Uterus (tissue), 4 donors: ENCODE measurements around the gene SH3BGRL2. TPM values are rescaled to one million over a fixed set of nuclear protein-coding genes. Genes with fewer than 3 reads are reported as not detected.

Experiments
- DNase-seq, 2 donors: peaks; one replicate each; pipeline ENCODE4 v3.0.0-alpha.2; 2019 to 2020
- H3K27ac ChIP-seq, 2 donors: fragments of 200-600 bp; sonication (generic); 1 replicate in 1 of 2; 2 replicates in 1 of 2; pipeline ENCODE4 v1.5.1; 2016 to 2018
- H3K27me3 ChIP-seq, 2 donors: fragments of 200-600 bp; sonication (generic); one replicate each; pipeline ENCODE4 v1.5.1; 2018 to 2019; ENCODE audit warnings: control low read depth in 1 of 2
- H3K36me3 ChIP-seq, 2 donors: fragments of 200-600 bp; sonication (generic); one replicate each; pipeline ENCODE4 v1.5.1; 2019; ENCODE audit warnings: control low read depth in 1 of 2
- H3K4me1 ChIP-seq, 2 donors: fragments of 200-600 bp; sonication (generic); one replicate each; pipeline ENCODE4 v1.5.1; 2018 to 2019; ENCODE audit warnings: control low read depth in 1 of 2
- H3K4me3 ChIP-seq, 2 donors: fragments of 200-600 bp; sonication (generic); 1 replicate in 1 of 2; 2 replicates in 1 of 2; pipeline ENCODE4 v1.5.1; 2018 to 2019; ENCODE audit warnings: mild to moderate bottlenecking in 1 of 2
- H3K9me3 ChIP-seq, 2 donors: fragments of 200-600 bp; sonication (generic); one replicate each; pipeline ENCODE4 v1.5.1; 2019; ENCODE audit warnings: control low read depth in 1 of 2
- CTCF ChIP-seq, 4 experiments: fragments of 200-600 bp in 2 of 4; fragments of 450-650 bp in 2 of 4; sonication (generic) in 2 of 4; IDR thresholded peaks; one replicate each; pipeline ENCODE4 v1.5.1; 2016 to 2019; ENCODE audit warnings: antibody characterized with exemption in 4 of 4, mild to moderate bottlenecking in 2 of 4, moderate library complexity in 1 of 4
- POLR2A ChIP-seq, 2 donors: fragments of 450-650 bp; IDR thresholded peaks; one replicate each; pipeline ENCODE4 v1.6.1; 2016; ENCODE audit warnings: antibody characterized with exemption in 2 of 2, mild to moderate bottlenecking in 1 of 2, moderate library complexity in 1 of 2
- intact Hi-C: fragments of 100-400 bp; cut with DNase I; formaldehyde crosslinking; loops from one replicate; pipeline ENCODE4 v1.15.1; 2023; ENCODE audit warnings: low total_unique reads
- total RNA-seq, 4 donors: library from RNA; depleted of rRNA in 3 of 4; stranded (reverse); fragments of >200 nt in 3 of 4; gene quantifications; one replicate each; pipeline versions ENCODE4 v1.1.0 to v1.2.4, GENCODE V29; 2014 to 2023
- donor health status: DM: yes; HTN: yes; CAD: no.

The SH3BGRL2 gene
- total RNA-seq, 4 donors from 2014 or later = 24.6 to 53.2 (median 34.4) TPM

- intact Hi-C loops = no loop called here
- H3K4me1 ChIP-seq = no peaks in the 10 kb centered on the region
- H3K27ac ChIP-seq = no peak overlapping the region
- no peaks in the 10 kb centered on the region for H3K36me3 ChIP-seq
- H3K9me3 ChIP-seq = no peaks in the 10 kb centered on the region
- H3K27me3 ChIP-seq = no peaks in the 10 kb centered on the region
- H3K4me3 ChIP-seq = no peak overlapping the region
- DNase-seq = no peak
- no peak for TF ChIP-seq CTCF (IDR thresholded peaks at IDR 0.05)
- no peak for TF ChIP-seq POLR2A (IDR thresholded peaks at IDR 0.05)
Observed at GRCh38 chr6:79608334-79609224, 22.6 kb upstream of the SH3BGRL2 start.

- intact Hi-C loops = no loop called here
- Histone ChIP-seq H3K27ac (no peak overlapping the region), H3K36me3 (no peaks in the 10 kb centered on the region), H3K4me1 (no peaks in the 10 kb centered on the region), H3K27me3 (no peaks in the 10 kb centered on the region), H3K4me3 (no peak overlapping the region), H3K9me3 (no peaks in the 10 kb centered on the region)
- no peak for DNase-seq
- no peak for TF ChIP-seq POLR2A (IDR thresholded peaks at IDR 0.05)
- TF ChIP-seq CTCF (IDR thresholded peaks at IDR 0.05) = no peak
Observed at GRCh38 chr6:79609225-79609595, 21.9 kb upstream of the SH3BGRL2 start.

GRCh38 chr6:79610306-79611009, 20.7 kb upstream of the SH3BGRL2 start:
- H3K9me3 ChIP-seq = no peaks in the 10 kb centered on the region
- H3K36me3 ChIP-seq = no peaks in the 10 kb centered on the region
- no peaks in the 10 kb centered on the region for H3K4me1 ChIP-seq
- no peak for DNase-seq
- TF ChIP-seq CTCF (IDR thresholded peaks at IDR 0.05) (no peak), POLR2A (IDR thresholded peaks at IDR 0.05) (no peak)
- no peak overlapping the region for H3K4me3 ChIP-seq
- intact Hi-C loops = no loop called here
- H3K27ac ChIP-seq = no peak overlapping the region
- H3K27me3 ChIP-seq = no peaks in the 10 kb centered on the region

- Histone ChIP-seq H3K4me3 (no peak overlapping the region), H3K4me1 (no peaks in the 10 kb centered on the region), H3K27ac (no peak overlapping the region), H3K36me3 (no peaks in the 10 kb centered on the region), H3K9me3 (no peaks in the 10 kb centered on the region), H3K27me3 (no peaks in the 10 kb centered on the region)
- intact Hi-C loops = no loop called here
- TF ChIP-seq CTCF (IDR thresholded peaks at IDR 0.05) (no peak), POLR2A (IDR thresholded peaks at IDR 0.05) (no peak)
- DNase-seq = no peak
Observed at GRCh38 chr6:79612457-79612856, 18.7 kb upstream of the SH3BGRL2 start.

- H3K27ac ChIP-seq = no peak overlapping the region
- DNase-seq = no peak
- no peak for TF ChIP-seq CTCF (IDR thresholded peaks at IDR 0.05)
- TF ChIP-seq POLR2A (IDR thresholded peaks at IDR 0.05) = no peak
- intact Hi-C loops = no loop called here
- H3K9me3 ChIP-seq = no peaks in the 10 kb centered on the region
- no peak overlapping the region for H3K4me3 ChIP-seq
- H3K36me3 ChIP-seq = no peaks in the 10 kb centered on the region
- no peaks in the 10 kb centered on the region for H3K4me1 ChIP-seq
- H3K27me3 ChIP-seq = no peaks in the 10 kb centered on the region
Observed at GRCh38 chr6:79612918-79613317, 18.2 kb upstream of the SH3BGRL2 start.
